ENCODE measurements around the gene TNFRSF11A. TPM values are rescaled to one million over a fixed set of nuclear protein-coding genes. Genes with fewer than 3 reads are reported as not detected.

The TNFRSF11A gene
- total RNA-seq, 1 donor from 2014 or later = 0.16 TPM

- peaks cover 12% of the 10 kb centered on the region for H3K4me1 Mint-ChIP-seq
- peak; percentile 81 for TF ChIP-seq CTCF (conservative IDR thresholded peaks at IDR 0.05)
- H3K4me3 Mint-ChIP-seq = peak overlapping the region; percentile 64
- DNase-seq (ENCODE audit: low read depth, low spot score) = peak; percentile 65
- peaks cover 4% of the 10 kb centered on the region for H3K9me3 Mint-ChIP-seq
- no peaks in the 10 kb centered on the region for H3K36me3 Mint-ChIP-seq (ENCODE audit: low read depth)
- no peak overlapping the region for H3K27ac Mint-ChIP-seq (ENCODE audit: unreplicated experiment)
- H3K27me3 Mint-ChIP-seq (ENCODE audit: low read depth) = peaks cover 8% of the 10 kb centered on the region
Observed at GRCh38 chr18:62425465-62426190, 100.5 kb downstream of the TNFRSF11A start.

- H3K27me3 Mint-ChIP-seq (ENCODE audit: low read depth) = peaks cover 8% of the 10 kb centered on the region
- peaks cover 3% of the 10 kb centered on the region for H3K9me3 Mint-ChIP-seq
- no peak overlapping the region for H3K4me3 Mint-ChIP-seq
- H3K27ac Mint-ChIP-seq (ENCODE audit: unreplicated experiment) = no peak overlapping the region
- H3K4me1 Mint-ChIP-seq = peaks cover 8% of the 10 kb centered on the region
- no peak for TF ChIP-seq CTCF (conservative IDR thresholded peaks at IDR 0.05)
- no peaks in the 10 kb centered on the region for H3K36me3 Mint-ChIP-seq (ENCODE audit: low read depth)
- DNase-seq (ENCODE audit: low read depth, low spot score) = no peak
Observed at GRCh38 chr18:62426191-62426488, 101.0 kb downstream of the TNFRSF11A start.

GRCh38 chr18:62432176-62432575 lies 107.1 kb downstream of the TNFRSF11A start:
- DNase-seq (ENCODE audit: low read depth, low spot score) = no peak
- peaks cover 2% of the 10 kb centered on the region for H3K9me3 Mint-ChIP-seq
- no peaks in the 10 kb centered on the region for H3K36me3 Mint-ChIP-seq (ENCODE audit: low read depth)
- no peak overlapping the region for H3K27ac Mint-ChIP-seq (ENCODE audit: unreplicated experiment)
- no peak for TF ChIP-seq CTCF (conservative IDR thresholded peaks at IDR 0.05)
- H3K4me3 Mint-ChIP-seq = no peak overlapping the region
- H3K27me3 Mint-ChIP-seq (ENCODE audit: low read depth) = no peaks in the 10 kb centered on the region
- H3K4me1 Mint-ChIP-seq = peaks cover 9% of the 10 kb centered on the region

GRCh38 chr18:62434798-62435197 lies 109.7 kb downstream of the TNFRSF11A start:
- no peaks in the 10 kb centered on the region for H3K27me3 Mint-ChIP-seq (ENCODE audit: low read depth)
- no peaks in the 10 kb centered on the region for H3K36me3 Mint-ChIP-seq (ENCODE audit: low read depth)
- H3K4me1 Mint-ChIP-seq = peaks cover 9% of the 10 kb centered on the region
- no peak for TF ChIP-seq CTCF (conservative IDR thresholded peaks at IDR 0.05)
- DNase-seq (ENCODE audit: low read depth, low spot score) = no peak
- H3K27ac Mint-ChIP-seq (ENCODE audit: unreplicated experiment) = no peak overlapping the region
- no peak overlapping the region for H3K4me3 Mint-ChIP-seq
- H3K9me3 Mint-ChIP-seq = peaks cover 2% of the 10 kb centered on the region

GRCh38 chr18:62435435-62436031 lies 110.4 kb downstream of the TNFRSF11A start:
- no peak overlapping the region for H3K4me3 Mint-ChIP-seq
- DNase-seq (ENCODE audit: low read depth, low spot score) = no peak
- H3K27ac Mint-ChIP-seq (ENCODE audit: unreplicated experiment) = no peak overlapping the region
- no peaks in the 10 kb centered on the region for H3K27me3 Mint-ChIP-seq (ENCODE audit: low read depth)
- peaks cover 9% of the 10 kb centered on the region for H3K4me1 Mint-ChIP-seq
- peaks cover 2% of the 10 kb centered on the region for H3K9me3 Mint-ChIP-seq
- H3K36me3 Mint-ChIP-seq (ENCODE audit: low read depth) = no peaks in the 10 kb centered on the region
- TF ChIP-seq CTCF (conservative IDR thresholded peaks at IDR 0.05) = no peak

Data from neural crest cell (in vitro differentiated cells).